Smooth muscle cell (in vitro differentiated cells): Measurements from ENCODE around the gene WDR53. TPM values are rescaled to one million over a fixed set of nuclear protein-coding genes. Genes with fewer than 3 reads are reported as not detected.

Experiments
- DNase-seq: peaks from one replicate; lab custom pipeline; 2025; ENCODE audit not compliant: unreplicated experiment; lab: John Stamatoyannopoulos, UW
- H2AFZ ChIP-seq: fragments of 200-600 bp; sonication (generic); 2 replicates; pipeline ENCODE4 v1.6.0; 2016; ENCODE audit warnings: antibody characterized with exemption, low read depth, mild to moderate bottlenecking
- H3F3A ChIP-seq: fragments of 200-600 bp; sonication (generic); 2 replicates; pipeline ENCODE4 v1.6.0; 2017; ENCODE audit warnings: antibody characterized with exemption, low read depth
- H3K27ac ChIP-seq: fragments of 200-600 bp; sonication (generic); 2 replicates; pipeline ENCODE4 v1.5.1; 2016; ENCODE audit warnings: low read depth, mild to moderate bottlenecking
- H3K27me3 ChIP-seq: fragments of 200-600 bp; sonication (generic); 2 replicates; pipeline ENCODE4 v1.6.1; 2016; ENCODE audit warnings: low read depth, mild to moderate bottlenecking
- H3K36me3 ChIP-seq: fragments of 200-600 bp; sonication (generic); 2 replicates; pipeline ENCODE4 v1.5.1; 2016; ENCODE audit warnings: low read depth
- H3K4me1 ChIP-seq: fragments of 200-600 bp; sonication (generic); 2 replicates; pipeline ENCODE4 v1.5.1; 2016; ENCODE audit warnings: low read depth
- H3K4me2 ChIP-seq: fragments of 200-600 bp; sonication (generic); 2 replicates; pipeline ENCODE4 v1.6.0; 2016; ENCODE audit warnings: mild to moderate bottlenecking
- H3K4me3 ChIP-seq: fragments of 200-600 bp; sonication (generic); 2 replicates; pipeline ENCODE4 v1.5.1; 2016; ENCODE audit warnings: mild to moderate bottlenecking
- H3K79me2 ChIP-seq: fragments of 200-600 bp; sonication (generic); 2 replicates; pipeline ENCODE4 v1.6.0; 2016; ENCODE audit warnings: low read depth, mild to moderate bottlenecking
- H3K9ac ChIP-seq: fragments of 200-600 bp; sonication (generic); 2 replicates; pipeline ENCODE4 v1.6.0; 2016; ENCODE audit warnings: low read depth
- H3K9me3 ChIP-seq: fragments of 200-600 bp; sonication (generic); replicated peaks from 2 replicates; pipeline ENCODE4 v1.5.1; 2016; ENCODE audit warnings: low read depth
- H4K20me1 ChIP-seq: fragments of 200-600 bp; sonication (generic); 2 replicates; pipeline ENCODE4 v1.6.0; 2016; ENCODE audit warnings: low read depth
- WGBS: methylation state at CpG from one replicate; pipeline ENCODE4 v1.1.7; 2016; ENCODE audit warnings: low lambda C conversion rate; 5-methylcytosine and 5-hydroxymethylcytosine counted together
- polyA plus RNA-seq: library from polyadenylated mRNA; unstranded; fragments of >200 nt; fragmentation: Nextera tagmentation; extraction: Ambion mirVana; gene quantifications from 2 replicates; pipeline ENCODE4 v1.2.1, GENCODE V29; 2016
- total RNA-seq: library from RNA; depleted of rRNA; stranded (reverse); fragments of >200 nt; gene quantifications from 2 replicates; pipeline ENCODE4 v1.2.3, GENCODE V29; 2014
- TF ChIP-seq, protein P1 (sequence below): fragments of 200-600 bp; sonication (generic); IDR thresholded peaks from 2 replicates; pipeline ENCODE4 v1.5.1; 2017; ENCODE audit warnings: borderline replicate concordance, mild to moderate bottlenecking, antibody characterized with exemption; ENCODE audit not compliant: insufficient read depth, poor library complexity, severe bottlenecking

The WDR53 gene
- total and polyA plus RNA-seq, 2 experiments from 2014 or later, result 7.9 to 11.5 TPM

DNA sequence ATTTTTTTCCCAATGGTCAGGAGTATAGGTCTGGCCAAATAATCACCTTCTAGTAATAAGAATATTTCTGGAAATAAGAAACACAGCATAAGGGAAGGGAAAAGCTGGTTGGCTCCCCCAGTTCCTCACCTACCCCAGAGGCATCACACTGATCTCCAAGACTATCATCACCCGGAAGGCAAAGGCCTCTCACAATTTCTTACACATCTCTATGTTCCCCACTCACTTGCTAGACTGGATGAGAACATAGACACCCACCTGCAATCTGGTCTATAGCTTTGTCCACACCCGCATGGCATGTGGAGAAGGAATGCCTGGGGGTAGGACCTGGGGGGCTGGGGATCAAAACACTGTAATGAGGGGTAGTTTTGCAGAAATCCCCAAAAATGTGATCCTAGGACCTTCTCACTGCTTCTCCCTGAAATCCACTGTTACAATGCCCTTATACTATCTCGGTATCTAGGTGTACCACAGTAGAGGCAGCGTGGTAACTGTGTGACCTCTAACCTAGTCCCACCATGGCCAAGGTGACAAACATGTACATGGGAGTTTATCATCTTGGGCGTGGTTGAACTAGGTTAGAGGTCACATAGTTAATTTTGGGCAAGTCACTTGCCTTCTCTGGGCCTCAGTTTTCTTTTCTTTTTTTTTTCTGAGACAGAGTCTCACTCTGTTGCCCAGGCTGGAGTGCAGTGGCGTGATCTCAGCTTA lies 41.6 kb upstream of the WDR53 start:
- TF ChIP-seq, protein P1, sequence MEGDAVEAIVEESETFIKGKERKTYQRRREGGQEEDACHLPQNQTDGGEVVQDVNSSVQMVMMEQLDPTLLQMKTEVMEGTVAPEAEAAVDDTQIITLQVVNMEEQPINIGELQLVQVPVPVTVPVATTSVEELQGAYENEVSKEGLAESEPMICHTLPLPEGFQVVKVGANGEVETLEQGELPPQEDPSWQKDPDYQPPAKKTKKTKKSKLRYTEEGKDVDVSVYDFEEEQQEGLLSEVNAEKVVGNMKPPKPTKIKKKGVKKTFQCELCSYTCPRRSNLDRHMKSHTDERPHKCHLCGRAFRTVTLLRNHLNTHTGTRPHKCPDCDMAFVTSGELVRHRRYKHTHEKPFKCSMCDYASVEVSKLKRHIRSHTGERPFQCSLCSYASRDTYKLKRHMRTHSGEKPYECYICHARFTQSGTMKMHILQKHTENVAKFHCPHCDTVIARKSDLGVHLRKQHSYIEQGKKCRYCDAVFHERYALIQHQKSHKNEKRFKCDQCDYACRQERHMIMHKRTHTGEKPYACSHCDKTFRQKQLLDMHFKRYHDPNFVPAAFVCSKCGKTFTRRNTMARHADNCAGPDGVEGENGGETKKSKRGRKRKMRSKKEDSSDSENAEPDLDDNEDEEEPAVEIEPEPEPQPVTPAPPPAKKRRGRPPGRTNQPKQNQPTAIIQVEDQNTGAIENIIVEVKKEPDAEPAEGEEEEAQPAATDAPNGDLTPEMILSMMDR, result no peak
- Histone ChIP-seq H3K36me3 (no peaks in the 10 kb centered on the region), H3K4me1 (no peaks in the 10 kb centered on the region), H3K4me3 (no peak overlapping the region), H3K27me3 (no peaks in the 10 kb centered on the region), H3K4me2 (no peak overlapping the region), H3K79me2 (no peaks in the 10 kb centered on the region), H3K9ac (no peak overlapping the region), H3K9me3 (no peaks in the 10 kb centered on the region), H3F3A (no peaks in the 10 kb centered on the region), H4K20me1 (no peaks in the 10 kb centered on the region), H3K27ac (no peak overlapping the region), H2AFZ (no peak overlapping the region)
- 94% methylated on average over 6 of the region's 6 CpGs for WGBS
- DNase-seq, result no peak

- H3K27ac ChIP-seq, result no peak overlapping the region
- peak; percentile 60 for DNase-seq
These were observed 41.0 kb upstream of the WDR53 start for GRCh38 chr3:196609343-196609775.

DNA sequence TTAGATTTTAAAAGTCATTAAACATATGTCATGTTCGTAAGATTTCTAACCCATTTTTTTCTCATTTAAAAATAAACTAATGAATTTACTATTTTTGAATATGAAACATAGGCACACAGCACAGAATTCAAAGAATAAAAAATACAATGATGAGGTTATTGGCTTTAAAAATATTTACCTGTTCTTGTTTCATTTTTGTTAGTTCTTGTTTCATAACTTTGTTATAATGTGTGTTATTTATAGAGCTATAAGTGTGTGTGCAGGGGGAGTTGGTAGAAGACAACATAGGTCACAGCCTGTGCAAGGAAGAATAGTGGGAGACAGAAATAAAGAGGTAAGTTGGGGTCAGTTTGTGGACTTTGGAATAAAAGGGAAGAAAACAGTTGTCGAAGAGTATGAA lies 40.3 kb upstream of the WDR53 start:
- no peaks in the 10 kb centered on the region for H3K9me3 ChIP-seq
- H3K27ac ChIP-seq, result no peak overlapping the region
- DNase-seq, result no peak
- H2AFZ ChIP-seq, result no peak overlapping the region
- WGBS, result 95% methylated on average over 2 of the region's 2 CpGs
- H3K4me3 ChIP-seq, result no peak overlapping the region
- no peaks in the 10 kb centered on the region for H3K36me3 ChIP-seq
- H3K4me1 ChIP-seq, result no peaks in the 10 kb centered on the region
- TF ChIP-seq, protein P1, result no peak
- no peaks in the 10 kb centered on the region for H3K27me3 ChIP-seq
- no peaks in the 10 kb centered on the region for H4K20me1 ChIP-seq
- H3K9ac ChIP-seq, result no peak overlapping the region
- H3K4me2 ChIP-seq, result no peak overlapping the region
- H3K79me2 ChIP-seq, result no peaks in the 10 kb centered on the region
- no peaks in the 10 kb centered on the region for H3F3A ChIP-seq

More at GRCh38 chr3:196609343-196609775, 41.0 kb upstream of the WDR53 start:
- Histone ChIP-seq H3K79me2 (no peaks in the 10 kb centered on the region), H4K20me1 (no peaks in the 10 kb centered on the region), H3F3A (no peaks in the 10 kb centered on the region), H3K4me3 (no peak overlapping the region), H3K9me3 (no peaks in the 10 kb centered on the region), H3K4me2 (no peak overlapping the region), H2AFZ (no peak overlapping the region), H3K27me3 (no peaks in the 10 kb centered on the region), H3K36me3 (no peaks in the 10 kb centered on the region), H3K4me1 (no peaks in the 10 kb centered on the region), H3K9ac (no peak overlapping the region)
- TF ChIP-seq, protein P1, result peak; percentile 93
- 37% methylated on average over 5 of the region's 5 CpGs for WGBS

DNA sequence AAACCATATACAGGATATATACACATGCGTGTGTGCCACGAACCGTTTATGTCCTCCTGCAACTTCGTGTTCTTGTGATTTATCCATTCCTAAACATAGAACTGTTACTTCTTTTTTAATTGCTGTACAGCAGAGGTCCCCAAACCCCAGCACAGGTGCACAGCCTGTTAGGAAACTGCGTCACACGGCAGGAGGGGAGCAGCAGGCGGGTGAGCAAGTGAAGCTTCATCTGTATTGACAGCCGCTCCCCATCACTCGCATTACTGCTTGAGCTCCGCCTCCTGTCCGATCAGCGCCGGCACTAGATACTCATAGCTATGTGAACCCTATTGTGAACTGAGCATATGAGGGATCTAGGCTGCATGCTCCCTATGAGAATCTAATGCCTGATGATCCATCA lies 36.2 kb upstream of the WDR53 start:
- Histone ChIP-seq H3K4me1 (no peaks in the 10 kb centered on the region), H2AFZ (no peak overlapping the region), H3F3A (no peaks in the 10 kb centered on the region), H3K27me3 (no peaks in the 10 kb centered on the region), H3K79me2 (no peaks in the 10 kb centered on the region), H3K9ac (no peak overlapping the region), H3K9me3 (no peaks in the 10 kb centered on the region), H3K4me3 (no peak overlapping the region), H3K36me3 (no peaks in the 10 kb centered on the region), H3K4me2 (no peak overlapping the region), H3K27ac (no peak overlapping the region), H4K20me1 (no peaks in the 10 kb centered on the region)
- WGBS, result 86% methylated on average over 13 of the region's 13 CpGs
- TF ChIP-seq, protein P1, result no peak
- DNase-seq, result no peak
